Prostate gland (tissue), 2 donors: ENCODE data around the gene FLT1.

Experiments
- CTCF ChIP-seq, 4 experiments: fragments of 200-600 bp in 2 of 4; fragments of 450-650 bp in 2 of 4; sonication (generic) in 2 of 4; IDR thresholded peaks; 1 replicate in 3 of 4; 2 replicates in 1 of 4; pipeline ENCODE4 v1.5.1; 2016 to 2019; ENCODE audit warnings: antibody characterized with exemption in 4 of 4, mild to moderate bottlenecking in 2 of 4, moderate library complexity in 2 of 4
- POLR2A ChIP-seq: fragments of 450-650 bp; IDR thresholded peaks from one replicate; pipeline ENCODE4 v1.6.1; 2016; ENCODE audit warnings: antibody characterized with exemption, mild to moderate bottlenecking
- POLR2AphosphoS5 ChIP-seq: sonication (generic); formaldehyde crosslinking; IDR thresholded peaks from one replicate; pipeline ENCODE4 v1.6.1; 2017; ENCODE audit warnings: antibody characterized with exemption

GRCh38 chr13:28478127-28478526 lies 16.8 kb downstream of the FLT1 start:
- TF ChIP-seq CTCF (IDR thresholded peaks at IDR 0.05) (no peak), POLR2AphosphoS5 (no peak), POLR2A (no peak)
